Caco-2 (cell line): ENCODE results near the gene WWOX. TPM values are rescaled to one million over a fixed set of nuclear protein-coding genes. Genes with fewer than 3 reads are reported as not detected.

Experiments
- BruUV-seq: library from RNA; stranded (reverse); fragments of 400-500 nt; replicated peaks from 2 replicates; lab custom pipeline; 2021; lab: Mats Ljungman, UMichigan
- CTCF ChIA-PET: fragments of 300-600 bp; sonication (Branson Sonifier 250); formaldehyde crosslinking; loops from one replicate; lab custom pipeline; 2022; ENCODE audit warnings: antibody characterized with exemption; lab: Charles Lee
- POLR2A ChIA-PET: fragments of 300-600 bp; sonication (Branson Sonifier 250); formaldehyde crosslinking; loops from one replicate; lab custom pipeline; 2022; ENCODE audit warnings: antibody characterized with exemption; lab: Charles Lee
- DNase-seq, 2 experiments: peaks; one replicate each; pipeline versions ENCODE4 v3.0.0 to v3.0.0-alpha.2; 2020 to 2022
- H3K27me3 ChIP-seq: replicated peaks from 2 replicates; pipeline ENCODE4 v1.6.0; 2011; ENCODE audit warnings: low read length; ENCODE audit not compliant: control insufficient read depth, insufficient read depth
- H3K36me3 ChIP-seq: 2 replicates; pipeline ENCODE4 v1.5.1; 2011; ENCODE audit warnings: low read length; ENCODE audit not compliant: control insufficient read depth, insufficient read depth
- H3K4me1 ChIP-seq: fragments of 250-450 bp; sonication (Bioruptor Pico); 2 replicates; pipeline ENCODE4 v1.5.1; 2020; ENCODE audit warnings: mild to moderate bottlenecking
- H3K4me3 ChIP-seq: 2 replicates; pipeline ENCODE4 v1.5.1; 2011; ENCODE audit warnings: low read depth, mild to moderate bottlenecking, control low read depth, low read length
- H3K9me3 ChIP-seq: fragments of 250-450 bp; sonication (Bioruptor Pico); 2 replicates; pipeline ENCODE4 v1.5.1; 2020; ENCODE audit warnings: mild to moderate bottlenecking, moderate library complexity
- H3K27ac Mint-ChIP-seq: one replicate; pipeline ENCODE4 v1.8.0; 2022; ENCODE audit warnings: mixed read lengths; ENCODE audit not compliant: unreplicated experiment
- H3K27me3 Mint-ChIP-seq: one replicate; pipeline ENCODE4 v1.8.0; 2022; ENCODE audit warnings: mixed read lengths; ENCODE audit not compliant: insufficient read depth, unreplicated experiment
- H3K36me3 Mint-ChIP-seq: one replicate; pipeline ENCODE4 v1.8.0; 2022; ENCODE audit warnings: mild to moderate bottlenecking, mixed read lengths; ENCODE audit not compliant: insufficient read depth, unreplicated experiment
- H3K4me1 Mint-ChIP-seq: one replicate; pipeline ENCODE4 v1.8.0; 2022; ENCODE audit warnings: low read depth, mixed read lengths; ENCODE audit not compliant: unreplicated experiment
- H3K4me3 Mint-ChIP-seq: one replicate; pipeline ENCODE4 v1.8.0; 2022; ENCODE audit warnings: mild to moderate bottlenecking, moderate library complexity, mixed read lengths; ENCODE audit not compliant: unreplicated experiment
- H3K9me3 Mint-ChIP-seq: one replicate; pipeline ENCODE4 v1.8.0; 2022; ENCODE audit warnings: mixed read lengths; ENCODE audit not compliant: unreplicated experiment
- CTCF ChIP-seq, 2 experiments: fragments of 200-600 bp in 1 of 2; IDR thresholded peaks; 1 replicate in 1 of 2; 2 replicates in 1 of 2; pipeline versions ENCODE4 v1.5.1 to v1.8.0; 2011 to 2022; ENCODE audit warnings: antibody characterized with exemption in 1 of 2, control low read depth in 1 of 2, inconsistent platforms in 1 of 2, low read depth in 1 of 2, low read length in 1 of 2, mild to moderate bottlenecking in 1 of 2, moderate library complexity in 1 of 2; ENCODE audit not compliant: insufficient read depth in 1 of 2, severe bottlenecking in 1 of 2, unreplicated experiment in 1 of 2
- intact Hi-C: fragments of 100-400 bp; cut with micrococcal nuclease; formaldehyde crosslinking; loops from one replicate; pipeline ENCODE4 v1.10.0; 2022; ENCODE audit not compliant: unreplicated experiment
- total RNA-seq: library from RNA; stranded (reverse); gene quantifications from 2 replicates; pipeline ENCODE4 v1.2.3, GENCODE V29; 2022

Gene WWOX
- total RNA-seq, 1 experiment from 2014 or later: 45.0 TPM

GRCh38 chr16:78386557-78387324, 287.3 kb downstream of the WWOX start:
- H3K4me1 ChIP-seq: no peaks in the 10 kb centered on the region
- no peak overlapping the region for H3K4me3 ChIP-seq
- intact Hi-C loops: no loop called here
- ChIA-PET CTCF (no interaction called here), POLR2A (no interaction called here)
- no peak for DNase-seq
- Mint-ChIP-seq H3K27me3 (no peaks in the 10 kb centered on the region), H3K4me3 (no peak overlapping the region), H3K9me3 (no peaks in the 10 kb centered on the region), H3K4me1 (no peaks in the 10 kb centered on the region), H3K36me3 (peaks cover 4% of the 10 kb centered on the region), H3K27ac (peak overlapping the region; percentile 15)
- H3K9me3 ChIP-seq: peaks cover 5% of the 10 kb centered on the region; the same call in 1 of the 2 replicates
- no peaks in the 10 kb centered on the region for H3K27me3 ChIP-seq
- TF ChIP-seq CTCF (IDR thresholded peaks at IDR 0.05; ENCODE audit: insufficient read depth in 1 of 2, low read depth in 1 of 2, low read length in 1 of 2, severe bottlenecking in 1 of 2, unreplicated experiment in 1 of 2): no peak
- no peaks in the 10 kb centered on the region; the same call in 1 of the 2 replicates for H3K36me3 ChIP-seq
- no TSS peak for BruUV-seq

- DNase-seq: no peak
- H3K36me3 ChIP-seq: no peaks in the 10 kb centered on the region; the same call in 1 of the 2 replicates
- POLR2A ChIA-PET: no interaction called here
- Mint-ChIP-seq H3K27ac (no peak overlapping the region), H3K27me3 (no peaks in the 10 kb centered on the region), H3K4me3 (no peak overlapping the region), H3K9me3 (no peaks in the 10 kb centered on the region), H3K4me1 (no peaks in the 10 kb centered on the region), H3K36me3 (peaks cover 10% of the 10 kb centered on the region)
- BruUV-seq: no TSS peak
- no peak for TF ChIP-seq CTCF (IDR thresholded peaks at IDR 0.05; ENCODE audit: insufficient read depth in 1 of 2, low read depth in 1 of 2, low read length in 1 of 2, severe bottlenecking in 1 of 2, unreplicated experiment in 1 of 2)
- intact Hi-C loops: no loop called here
- peaks cover 22% of the 10 kb centered on the region for H3K9me3 ChIP-seq
- no peaks in the 10 kb centered on the region for H3K4me1 ChIP-seq
- H3K27me3 ChIP-seq: no peaks in the 10 kb centered on the region
- H3K4me3 ChIP-seq: no peak overlapping the region
- CTCF ChIA-PET: no interaction called here
Observed at GRCh38 chr16:78389009-78389498, 289.6 kb downstream of the WWOX start.

- Mint-ChIP-seq H3K4me1 (no peaks in the 10 kb centered on the region), H3K4me3 (no peak overlapping the region), H3K36me3 (peaks cover 10% of the 10 kb centered on the region), H3K27ac (no peak overlapping the region), H3K27me3 (no peaks in the 10 kb centered on the region), H3K9me3 (no peaks in the 10 kb centered on the region)
- Histone ChIP-seq H3K4me3 (no peak overlapping the region), H3K36me3 (no peaks in the 10 kb centered on the region; the same call in 1 of the 2 replicates), H3K4me1 (no peaks in the 10 kb centered on the region), H3K9me3 (peaks cover 22% of the 10 kb centered on the region), H3K27me3 (no peaks in the 10 kb centered on the region)
- CTCF ChIA-PET: no interaction called here
- BruUV-seq: no TSS peak
- no peak for TF ChIP-seq CTCF (IDR thresholded peaks at IDR 0.05; ENCODE audit: insufficient read depth in 1 of 2, low read depth in 1 of 2, low read length in 1 of 2, severe bottlenecking in 1 of 2, unreplicated experiment in 1 of 2)
- DNase-seq: no peak
- POLR2A ChIA-PET: no interaction called here
- intact Hi-C loops: no loop called here
Observed at GRCh38 chr16:78390092-78390491, 290.6 kb downstream of the WWOX start.
